HG03342 (cell line): Measurements from ENCODE around the gene NLRP7.

Experiments used
- ATAC-seq: cut with Tn5 transposase; IDR thresholded peaks from one replicate; pipeline ENCODE4 v1.9.1; 2021; ENCODE audit warnings: mild to moderate bottlenecking, moderate library complexity; ENCODE audit not compliant: unreplicated experiment

The NLRP7 gene

DNA sequence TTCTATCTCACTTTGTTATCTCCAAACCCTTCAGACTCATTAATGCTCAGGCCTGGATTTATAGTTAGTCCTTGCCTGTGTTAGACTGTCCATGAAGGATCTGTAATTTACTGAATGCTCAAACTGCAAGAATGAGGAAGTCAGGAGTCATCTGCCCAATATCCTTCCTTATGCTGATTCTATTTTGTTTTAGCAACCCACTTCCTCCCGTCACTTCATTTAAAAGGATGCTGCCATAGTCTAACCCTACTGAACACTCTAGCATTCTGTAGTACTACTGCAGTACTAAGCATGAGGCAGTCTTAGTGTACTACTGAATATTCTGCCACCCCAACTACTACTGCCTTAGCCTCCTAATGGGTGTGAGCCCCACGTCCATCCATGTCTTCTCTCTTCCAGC is 71.8 kb downstream of the NLRP7 start:
- no peak for ATAC-seq

DNA sequence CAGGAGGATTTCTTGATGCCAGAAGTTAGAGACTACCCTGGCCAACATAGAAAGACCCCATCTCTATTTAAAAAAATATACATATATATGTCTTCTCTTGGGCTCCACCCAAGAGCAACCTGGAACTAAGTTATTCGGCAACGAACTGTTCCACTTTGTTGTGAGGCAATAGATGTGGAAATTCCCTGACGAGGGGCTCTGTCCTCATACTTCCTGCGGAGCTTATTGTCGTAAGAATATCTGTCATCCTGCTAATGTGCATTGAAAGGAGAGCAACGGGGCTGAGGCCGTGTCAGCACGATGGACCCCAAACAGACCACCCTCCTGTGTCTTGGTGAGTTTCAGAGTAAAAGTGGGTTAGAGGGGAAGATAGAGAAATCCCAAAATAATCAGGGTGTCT is 73.3 kb downstream of the NLRP7 start, which contains the start of gene FCAR:
Gene FCAR (plus strand): TSS at position 246 of the 400 bp plus-strand sequence. CDS start 55 bp downstream, at position 301.
- no peak for ATAC-seq
